SKM-1 (cell line): ENCODE results near the gene MFNG.
"Not testable (repeated sequence)": the region's sequence is repeated elsewhere in the genome, so short reads cannot be mapped to it uniquely, and the experiment has no call there.

Experiments
- DNase-seq: peaks from one replicate; lab custom pipeline; 2025; ENCODE audit not compliant: unreplicated experiment; lab: John Stamatoyannopoulos, UW

MFNG gene

GRCh38 chr22:37486224-37486845 is at the start of gene MFNG:
Gene MFNG (minus strand): TSS chr22:37486384. CDS start chr22:37486177, 207 bp downstream.
- peak; percentile 90 for DNase-seq

DNA sequence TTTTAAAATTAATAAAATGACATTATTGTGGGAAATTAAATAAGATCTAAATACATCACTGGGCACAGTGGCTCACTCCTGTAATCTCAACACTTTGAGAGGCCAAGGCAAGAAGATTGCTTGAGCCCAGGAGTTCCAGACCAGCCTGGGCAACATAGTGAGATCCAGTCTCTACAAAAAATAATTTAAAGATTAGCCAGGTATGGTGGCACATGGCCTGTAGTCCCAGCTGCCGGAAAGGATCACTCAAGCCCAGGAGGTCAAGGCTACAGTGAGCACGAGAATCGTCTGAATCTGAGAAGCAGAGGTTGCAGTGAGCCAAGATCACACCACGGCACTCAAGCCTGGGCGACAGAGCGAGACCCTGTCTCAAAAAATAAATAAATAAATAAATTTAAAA is 49.0 kb upstream of the MFNG start:
- no peak for DNase-seq

- no peak for DNase-seq
Measured at GRCh38 chr22:37534445-37534844, 48.3 kb upstream of the MFNG start.

GRCh38 chr22:37533995-37534394 is 47.8 kb upstream of the MFNG start:
- DNase-seq = peak; percentile 9

- no peak for DNase-seq
Measured at GRCh38 chr22:37529652-37530345, 43.6 kb upstream of the MFNG start.

DNA sequence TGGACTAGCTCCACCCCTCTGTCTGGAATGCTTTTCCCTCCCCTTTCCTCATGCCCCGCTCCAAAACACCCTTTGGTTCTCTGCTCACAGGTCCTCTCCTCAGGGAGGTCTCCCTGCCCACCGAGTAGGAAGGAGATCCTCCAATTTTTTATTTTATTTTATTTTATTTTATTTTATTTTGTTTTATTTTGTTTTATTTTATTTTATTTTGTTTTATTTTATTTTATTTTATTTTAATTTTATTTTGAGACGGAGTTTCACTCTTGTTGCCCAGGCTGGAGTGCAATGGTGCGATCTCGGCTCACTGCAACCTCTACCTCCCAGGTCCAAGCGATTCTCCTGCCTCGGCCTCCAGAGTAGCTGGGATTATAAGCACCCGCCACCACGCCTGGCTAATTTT is 41.8 kb upstream of the MFNG start:
- DNase-seq = not testable (repeated sequence)

DNA sequence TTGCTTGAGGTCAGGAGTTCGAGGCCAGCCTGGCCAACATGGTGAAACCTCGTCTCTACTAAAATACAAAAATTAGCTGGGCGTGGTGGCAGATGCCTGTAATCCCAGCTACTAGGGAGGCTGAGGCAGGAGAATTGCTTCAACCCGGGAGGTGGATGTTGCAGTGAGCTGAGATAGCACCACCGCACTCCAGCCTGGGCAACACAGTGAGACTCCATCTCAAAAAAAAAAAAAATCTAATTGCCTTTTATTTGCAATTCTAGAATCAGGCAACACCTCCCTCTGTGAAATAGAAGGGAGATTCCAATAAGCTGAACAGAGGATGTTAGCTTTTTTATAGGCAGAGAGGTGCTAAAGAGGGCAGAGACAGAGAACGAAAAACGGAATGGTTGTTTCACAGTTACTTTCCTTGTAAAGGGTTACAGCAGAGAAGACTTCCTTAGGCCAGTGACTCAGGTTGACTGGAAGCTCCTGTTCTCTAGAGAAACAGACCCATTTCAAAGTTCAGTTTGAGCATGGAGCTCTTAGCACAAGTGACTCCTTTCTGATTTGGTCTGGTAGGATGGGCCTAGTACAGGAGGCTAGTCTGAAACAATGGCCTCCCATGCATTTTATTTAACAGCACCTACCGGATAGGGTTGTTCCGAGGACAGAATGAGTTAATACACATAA is 41.0 kb upstream of the MFNG start:
- not testable (repeated sequence) for DNase-seq

DNA sequence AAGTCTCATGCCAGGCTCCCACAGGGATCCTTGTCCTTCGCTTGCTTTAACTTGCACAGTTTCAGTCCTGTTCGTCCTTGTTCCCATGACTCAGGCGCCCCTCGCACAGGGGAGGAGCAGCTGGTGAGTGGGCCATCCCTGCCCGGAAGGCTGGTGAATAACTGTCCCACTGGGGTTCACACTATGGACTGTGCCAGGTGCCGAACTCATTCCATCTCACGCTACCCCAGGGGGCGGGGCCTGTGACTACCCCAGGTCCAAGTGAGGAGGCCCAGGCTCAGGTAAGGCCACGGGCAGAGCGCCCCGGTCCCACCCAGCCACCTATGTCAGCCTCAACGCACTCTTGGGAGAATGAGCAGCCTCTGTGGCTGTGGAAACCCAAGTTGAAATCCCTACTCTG is 40.2 kb upstream of the MFNG start:
- no peak for DNase-seq

DNA sequence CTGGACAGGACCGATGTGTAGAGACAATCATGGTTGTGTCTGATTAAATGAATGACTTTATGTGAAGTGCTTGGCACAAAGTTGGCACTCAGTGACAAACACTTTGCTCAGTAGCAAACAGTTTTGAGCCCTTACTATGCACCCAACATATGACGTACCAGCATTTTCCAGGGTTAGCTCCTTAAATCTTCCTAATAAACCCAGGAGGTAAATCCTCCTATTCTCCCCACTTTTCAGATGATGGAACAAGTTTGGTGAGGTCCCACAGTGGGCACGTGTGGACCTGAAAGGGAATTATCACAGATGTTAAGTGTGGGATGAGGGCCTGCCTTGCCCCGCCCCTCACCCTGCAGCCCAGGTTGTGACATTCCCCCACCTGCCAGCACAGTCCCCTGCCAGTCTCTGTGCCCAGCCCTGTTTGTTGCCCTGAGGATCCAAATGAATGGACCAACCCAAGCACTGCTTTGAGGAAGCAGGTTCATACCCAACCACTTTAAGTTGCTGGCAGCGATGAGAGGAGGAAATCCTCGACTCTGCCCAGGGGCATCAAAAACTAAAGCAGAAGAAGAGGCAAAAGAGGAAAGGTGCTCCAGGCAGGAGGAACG is 39.7 kb upstream of the MFNG start:
- no peak for DNase-seq

GRCh38 chr22:37525073-37525745 is 39.0 kb upstream of the MFNG start:
- no peak for DNase-seq

DNA sequence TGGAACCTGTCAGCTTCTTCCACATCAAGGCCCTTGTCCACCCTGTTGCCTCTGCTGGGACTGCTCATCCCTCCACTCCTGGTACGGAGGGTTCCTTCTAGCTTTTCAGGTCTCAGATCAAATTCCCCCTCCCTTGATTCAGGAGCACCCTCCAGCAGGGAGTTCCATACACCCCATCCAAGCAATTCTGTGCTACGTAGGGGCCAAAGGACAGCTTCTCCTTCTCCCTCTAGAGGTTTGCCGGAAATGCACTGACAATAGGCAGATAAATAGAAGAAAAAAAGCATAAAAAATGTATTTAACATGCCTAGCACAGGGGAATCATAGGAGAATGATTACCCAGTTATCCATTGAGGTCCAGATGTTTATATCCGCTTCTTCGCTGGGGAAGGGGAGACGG is 36.3 kb upstream of the MFNG start:
- DNase-seq = no peak

GRCh38 chr22:37521236-37521739 is 35.1 kb upstream of the MFNG start:
- DNase-seq = no peak

GRCh38 chr22:37520776-37521191 is 34.6 kb upstream of the MFNG start:
- no peak for DNase-seq

- DNase-seq = no peak
Measured at GRCh38 chr22:37519268-37520195, 33.3 kb upstream of the MFNG start, which contains the start of gene CARD10. Gene CARD10 (minus strand): TSS chr22:37519415. CDS start chr22:37519200, 215 bp downstream.

DNA sequence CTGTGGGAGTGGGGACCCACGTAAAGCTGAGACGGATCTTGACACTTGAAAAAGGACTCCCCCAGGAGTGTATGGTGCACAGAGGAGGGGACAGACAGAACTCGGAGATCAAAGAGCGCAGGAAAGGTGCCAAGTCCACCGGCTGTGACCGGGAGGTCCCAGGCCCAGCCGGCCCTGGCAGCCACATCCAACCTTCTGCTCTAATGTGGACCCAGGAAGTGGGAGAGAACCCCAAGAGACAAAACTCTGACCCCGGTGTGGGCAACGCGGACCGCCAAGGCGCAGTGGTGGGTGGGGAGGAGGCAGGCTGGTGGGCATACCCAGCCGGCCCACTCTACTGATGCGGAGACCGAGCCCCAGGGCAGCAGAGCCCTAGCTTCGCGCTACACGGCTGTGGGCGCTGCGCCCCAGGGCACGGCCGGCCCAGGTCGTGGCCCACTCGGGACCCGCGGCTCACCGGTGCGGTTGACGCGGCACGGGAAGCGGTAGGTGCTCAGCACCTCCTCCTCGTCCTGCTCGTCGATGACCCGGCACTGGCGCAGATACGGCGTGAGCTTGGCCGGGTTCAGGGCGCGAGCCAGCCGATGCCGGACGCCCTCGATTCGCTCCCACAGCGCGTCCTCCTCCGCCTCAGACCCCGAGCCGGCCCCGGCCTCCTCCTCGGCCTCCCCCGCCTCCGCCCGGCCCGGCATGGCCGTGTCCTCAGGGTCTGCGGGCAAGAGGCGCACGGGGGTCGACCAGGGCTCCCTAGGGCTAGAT is 32.5 kb upstream of the MFNG start:
- no peak for DNase-seq

- no peak for DNase-seq
Measured at GRCh38 chr22:37517826-37518450, 31.8 kb upstream of the MFNG start.

DNA sequence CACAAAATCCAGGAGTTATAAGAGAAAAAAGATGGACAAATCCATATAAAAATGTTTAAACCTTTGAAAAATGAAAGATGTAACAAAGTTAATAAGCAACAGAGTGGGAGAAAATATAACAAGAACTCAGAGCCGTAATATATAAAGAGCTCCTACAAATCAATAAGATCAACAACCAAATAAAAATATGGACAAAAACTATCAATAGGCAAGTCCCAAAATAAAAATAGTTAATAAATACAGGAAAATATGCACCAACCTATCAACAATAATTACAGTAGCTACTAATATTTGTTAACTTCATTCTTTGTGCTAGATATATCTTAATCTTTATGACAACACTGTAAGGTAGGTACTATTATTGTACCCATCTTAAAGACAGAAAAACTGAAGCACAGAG is 30.3 kb upstream of the MFNG start:
- DNase-seq = no peak

- no peak for DNase-seq
Measured at GRCh38 chr22:37515901-37516300, 29.7 kb upstream of the MFNG start.
